Activated T-helper 2 cell treated with anti-CD3 and anti-CD28 coated beads, Interferon-gamma antibody, Interleukin-2, Interleukin-4, amounts not matched to agents 10 μg/mL and 5 μg/mL and 100 μg/mL, durations not matched to agents 14 hours and 24 hours and 36 hours (primary cell): Measurements from ENCODE around the gene SLC6A19. TPM values are rescaled to one million over a fixed set of nuclear protein-coding genes. Genes with fewer than 3 reads are reported as not detected.

Experiments
- DNase-seq: peaks from one replicate; pipeline ENCODE4 v3.0.0; 2021; ENCODE audit warnings: low spot score
- H3K27ac Mint-ChIP-seq: one replicate; pipeline ENCODE4 v1.8.0; 2021; ENCODE audit warnings: mixed read lengths
- H3K27me3 Mint-ChIP-seq: one replicate; pipeline ENCODE4 v1.8.0; 2021; ENCODE audit warnings: low read depth, mixed read lengths
- H3K36me3 Mint-ChIP-seq: one replicate; pipeline ENCODE4 v1.8.0; 2021; ENCODE audit warnings: low read depth, mixed read lengths
- H3K4me1 Mint-ChIP-seq: one replicate; pipeline ENCODE4 v1.8.0; 2021; ENCODE audit warnings: low read depth, mixed read lengths
- H3K4me3 Mint-ChIP-seq: one replicate; pipeline ENCODE4 v1.8.0; 2021; ENCODE audit warnings: low read depth, mild to moderate bottlenecking, moderate library complexity, mixed read lengths
- H3K9me3 Mint-ChIP-seq: one replicate; pipeline ENCODE4 v1.8.0; 2021; ENCODE audit warnings: mixed read lengths
- intact Hi-C: fragments of 100-400 bp; cut with micrococcal nuclease; formaldehyde crosslinking; loops from one replicate; pipeline ENCODE4 v1.15.1; 2023
- total RNA-seq: library from RNA; stranded (reverse); gene quantifications from 2 replicates; pipeline ENCODE4 v1.2.3, GENCODE V29; 2022

Gene SLC6A19
- total RNA-seq, 1 donor from 2014 or later = not detected

DNA sequence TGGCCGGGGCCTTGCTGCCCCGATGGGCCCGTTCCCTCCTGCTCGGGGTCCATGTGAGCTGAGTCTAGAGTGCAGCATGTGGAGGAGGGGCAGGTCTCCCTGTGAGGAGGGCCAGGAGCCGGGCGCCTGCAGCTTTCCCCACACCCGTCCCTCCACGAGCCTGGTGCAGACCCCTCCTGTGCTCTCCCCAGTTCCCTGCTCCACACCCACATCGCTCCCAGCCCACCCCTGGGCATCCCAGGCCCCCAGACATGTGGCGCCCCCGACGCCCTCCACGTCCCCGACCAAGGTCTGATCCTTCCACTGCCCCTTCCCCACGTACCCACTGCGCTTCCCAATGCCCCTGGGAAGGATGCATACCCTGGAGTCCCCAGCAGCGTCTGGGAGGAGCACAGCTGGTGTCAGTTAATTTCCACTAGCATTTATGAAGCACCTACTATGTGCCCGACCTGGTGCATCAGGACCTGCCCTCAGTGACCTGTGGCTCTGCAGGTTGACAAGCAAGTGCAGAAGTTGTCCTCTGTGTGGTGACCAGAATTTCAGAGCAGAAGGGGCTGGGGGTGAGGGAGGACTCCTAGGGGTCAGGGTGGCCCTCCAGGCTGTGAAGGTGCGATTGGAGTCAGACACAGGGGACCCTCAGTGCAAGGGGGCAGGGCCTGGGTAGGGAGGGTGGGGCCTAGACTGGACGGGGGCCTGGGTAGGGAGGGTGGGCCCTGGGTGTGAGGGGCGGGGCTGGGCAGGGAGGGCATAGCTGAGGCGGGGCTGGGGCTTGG lies 13.0 kb downstream of the SLC6A19 start:
- Mint-ChIP-seq H3K27me3 (no peaks in the 10 kb centered on the region), H3K27ac (no peak overlapping the region), H3K9me3 (no peaks in the 10 kb centered on the region), H3K4me1 (no peaks in the 10 kb centered on the region), H3K4me3 (no peak overlapping the region), H3K36me3 (no peaks in the 10 kb centered on the region)
- no peak for DNase-seq
- intact Hi-C loops = no loop called here

DNA sequence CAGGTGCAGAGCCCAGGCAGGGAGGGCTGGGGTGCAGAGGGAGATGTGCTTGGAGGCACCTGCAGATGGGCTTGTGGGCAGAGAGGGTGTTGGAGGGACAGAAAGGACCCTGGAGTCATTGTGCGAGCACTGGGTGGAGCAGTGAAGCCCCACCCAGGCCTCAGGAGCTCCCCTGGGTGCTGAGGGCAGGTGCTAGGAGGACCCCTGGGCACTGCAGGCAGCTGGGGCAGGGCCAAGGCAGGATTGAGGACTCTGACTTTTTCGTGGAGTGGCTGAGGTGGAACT lies 13.5 kb downstream of the SLC6A19 start:
- no peak for DNase-seq
- no peaks in the 10 kb centered on the region for H3K9me3 Mint-ChIP-seq
- no peaks in the 10 kb centered on the region for H3K27me3 Mint-ChIP-seq
- intact Hi-C loops = no loop called here
- H3K36me3 Mint-ChIP-seq = no peaks in the 10 kb centered on the region
- H3K4me1 Mint-ChIP-seq = no peaks in the 10 kb centered on the region
- H3K4me3 Mint-ChIP-seq = no peak overlapping the region
- no peak overlapping the region for H3K27ac Mint-ChIP-seq

DNA sequence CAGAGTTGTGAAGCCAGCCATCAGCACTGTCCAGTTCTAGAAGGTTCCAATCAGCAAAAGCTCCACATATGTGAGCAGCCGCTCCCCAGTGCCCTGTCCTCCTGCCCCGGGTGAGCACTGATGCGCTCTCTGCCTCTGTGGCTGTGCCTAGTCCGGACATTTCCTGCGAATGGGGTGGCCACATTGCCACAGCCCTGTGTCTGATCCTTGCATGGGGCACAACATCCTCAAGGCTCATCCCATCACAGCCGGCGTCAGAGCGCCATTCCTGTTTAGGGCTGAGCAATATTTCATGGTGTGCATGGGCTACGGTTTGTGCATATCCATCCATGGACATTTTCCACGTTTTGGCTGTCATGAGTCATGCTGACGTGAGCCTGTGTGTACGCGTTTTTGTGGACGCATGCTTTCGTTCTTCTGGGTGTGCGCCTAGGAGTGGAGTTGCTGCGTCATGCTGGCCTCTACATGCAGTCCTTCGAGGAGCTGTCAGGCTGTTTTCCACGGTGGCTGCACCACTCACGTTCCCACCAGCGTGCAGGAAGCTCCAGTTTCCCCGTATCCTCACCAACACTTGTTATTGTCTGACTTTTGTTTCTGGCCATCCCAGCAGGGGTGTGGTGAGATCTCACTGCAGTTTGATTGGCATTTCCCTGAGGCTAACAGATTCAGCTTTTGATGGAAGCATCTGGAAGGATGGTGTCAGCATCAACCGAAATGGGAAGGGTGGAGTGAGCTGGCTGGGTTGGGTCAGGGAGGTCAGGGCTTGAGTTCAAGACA lies 14.1 kb downstream of the SLC6A19 start:
- DNase-seq = no peak
- Mint-ChIP-seq H3K27me3 (no peaks in the 10 kb centered on the region), H3K4me1 (no peaks in the 10 kb centered on the region), H3K27ac (no peak overlapping the region), H3K4me3 (no peak overlapping the region), H3K36me3 (no peaks in the 10 kb centered on the region), H3K9me3 (no peaks in the 10 kb centered on the region)
- intact Hi-C loops = no loop called here

DNA sequence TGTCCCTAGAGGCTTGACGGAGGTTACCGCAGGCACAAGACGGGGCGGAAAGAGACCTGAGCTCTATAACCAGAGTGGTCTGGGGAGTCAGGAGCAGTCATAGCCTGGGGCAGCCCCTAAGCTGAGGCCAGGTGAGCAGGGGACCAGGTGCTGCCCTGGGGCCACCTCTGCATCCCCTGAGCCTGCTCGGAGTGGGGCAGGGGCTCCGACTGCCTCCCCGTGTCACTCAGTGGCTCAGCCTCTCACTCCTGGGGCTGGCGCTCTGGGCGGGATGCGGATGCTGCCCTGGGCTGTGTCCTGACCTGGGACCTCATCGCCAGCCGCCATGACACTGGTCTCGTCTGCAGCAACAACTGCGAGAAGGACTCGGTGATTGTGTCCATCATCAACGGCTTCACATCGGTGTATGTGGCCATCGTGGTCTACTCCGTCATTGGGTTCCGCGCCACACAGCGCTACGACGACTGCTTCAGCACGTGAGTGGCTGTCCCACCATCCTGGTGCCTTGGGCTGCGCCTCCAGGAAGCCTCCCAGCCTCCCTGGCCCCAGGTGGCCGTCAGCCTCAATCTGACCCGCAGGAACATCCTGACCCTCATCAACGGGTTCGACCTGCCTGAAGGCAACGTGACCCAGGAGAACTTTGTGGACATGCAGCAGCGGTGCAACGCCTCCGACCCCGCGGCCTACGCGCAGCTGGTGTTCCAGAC lies 15.0 kb downstream of the SLC6A19 start:
- Mint-ChIP-seq H3K27ac (no peak overlapping the region), H3K36me3 (no peaks in the 10 kb centered on the region), H3K4me1 (no peaks in the 10 kb centered on the region), H3K4me3 (no peak overlapping the region), H3K9me3 (no peaks in the 10 kb centered on the region), H3K27me3 (no peaks in the 10 kb centered on the region)
- intact Hi-C loops = no loop called here
- DNase-seq = no peak

DNA sequence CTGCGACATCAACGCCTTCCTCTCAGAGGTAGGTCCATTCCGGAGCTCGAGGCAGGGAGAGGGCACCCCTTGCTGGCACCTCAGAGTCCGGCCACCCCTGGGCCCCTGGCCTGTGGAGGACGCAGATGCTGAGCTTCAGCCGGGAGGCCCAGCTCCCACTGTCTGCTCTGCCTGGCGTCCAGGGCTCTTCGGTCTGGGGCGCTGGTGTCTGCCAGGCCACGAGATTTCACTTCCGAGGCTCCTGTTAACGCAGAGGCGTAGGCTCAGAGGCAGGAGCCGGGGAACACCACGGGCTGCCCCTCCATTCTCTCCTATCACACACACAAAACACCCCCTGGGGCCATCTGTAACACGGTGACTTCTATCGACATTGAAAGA lies 15.5 kb downstream of the SLC6A19 start:
- DNase-seq = no peak
- intact Hi-C loops = no loop called here
- Mint-ChIP-seq H3K27me3 (no peaks in the 10 kb centered on the region), H3K4me3 (no peak overlapping the region), H3K4me1 (no peaks in the 10 kb centered on the region), H3K9me3 (no peaks in the 10 kb centered on the region), H3K27ac (no peak overlapping the region), H3K36me3 (no peaks in the 10 kb centered on the region)

DNA sequence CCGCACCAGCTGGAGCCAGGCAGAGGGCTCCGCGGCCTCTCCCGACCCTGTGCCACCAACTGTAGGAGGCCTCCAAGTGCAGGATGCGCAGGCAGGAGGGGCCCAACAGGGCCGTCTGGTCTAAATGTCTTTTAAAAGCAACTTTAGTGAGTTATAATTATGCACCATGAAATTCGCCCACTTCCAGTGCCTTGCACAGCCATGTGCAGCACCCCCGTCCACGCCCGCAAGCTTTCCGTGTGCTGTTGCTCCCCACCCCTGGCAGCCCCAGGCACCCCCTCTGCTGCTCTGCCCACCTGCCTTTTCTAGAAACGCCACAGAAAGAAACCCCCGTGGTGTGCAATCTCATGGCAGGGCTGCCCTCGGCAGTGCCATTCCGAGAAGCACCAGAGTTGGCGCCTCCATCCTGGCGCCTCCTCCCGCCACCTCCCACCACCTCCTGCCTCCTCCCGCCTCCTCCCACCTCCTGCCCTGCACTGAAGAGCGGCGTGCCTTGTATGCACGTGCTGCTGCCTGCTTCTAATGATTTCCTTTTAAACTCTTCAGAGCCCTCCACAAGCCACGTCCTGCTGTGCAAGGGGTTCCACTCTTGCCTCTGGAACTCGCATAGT lies 16.3 kb downstream of the SLC6A19 start:
- no peaks in the 10 kb centered on the region for H3K4me1 Mint-ChIP-seq
- intact Hi-C loops = no loop called here
- H3K36me3 Mint-ChIP-seq = no peaks in the 10 kb centered on the region
- DNase-seq = no peak
- no peaks in the 10 kb centered on the region for H3K9me3 Mint-ChIP-seq
- no peak overlapping the region for H3K4me3 Mint-ChIP-seq
- no peak overlapping the region for H3K27ac Mint-ChIP-seq
- H3K27me3 Mint-ChIP-seq = no peaks in the 10 kb centered on the region

DNA sequence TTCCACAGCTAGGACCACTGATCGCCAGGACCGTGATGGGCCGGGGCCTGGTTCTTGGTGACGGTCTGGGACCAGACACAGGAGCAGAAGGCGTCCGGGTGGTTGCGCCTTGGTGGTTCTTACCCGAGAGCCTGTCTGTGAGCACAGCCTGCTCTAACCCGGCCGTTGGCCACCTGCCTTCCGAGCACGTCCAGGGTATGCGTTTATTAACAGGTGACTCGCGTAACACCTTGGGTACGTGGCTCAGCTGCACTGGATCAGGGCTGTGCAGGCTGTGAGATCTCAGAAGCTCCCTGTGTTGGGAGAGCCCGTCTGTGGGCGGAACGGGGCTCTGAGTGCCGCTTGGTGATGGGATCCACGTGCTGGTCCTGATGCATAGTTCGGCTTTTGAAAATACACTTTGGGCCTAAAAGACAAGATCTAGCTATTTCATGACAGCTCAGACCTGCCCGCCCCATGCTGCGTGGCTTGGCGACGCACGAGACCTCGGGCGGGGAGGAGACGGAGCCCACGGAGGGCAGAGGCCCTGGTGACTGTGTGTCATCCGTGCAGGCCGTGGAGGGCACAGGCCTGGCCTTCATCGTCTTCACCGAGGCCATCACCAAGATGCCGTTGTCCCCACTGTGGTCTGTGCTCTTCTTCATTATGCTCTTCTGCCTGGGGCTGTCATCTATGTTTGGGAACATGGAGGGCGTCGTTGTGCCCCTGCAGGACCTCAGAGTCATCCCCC lies 17.1 kb downstream of the SLC6A19 start:
- Mint-ChIP-seq H3K9me3 (no peaks in the 10 kb centered on the region), H3K27me3 (no peaks in the 10 kb centered on the region), H3K4me3 (no peak overlapping the region), H3K36me3 (no peaks in the 10 kb centered on the region), H3K4me1 (no peaks in the 10 kb centered on the region), H3K27ac (no peak overlapping the region)
- no peak for DNase-seq
- intact Hi-C loops = no loop called here

DNA sequence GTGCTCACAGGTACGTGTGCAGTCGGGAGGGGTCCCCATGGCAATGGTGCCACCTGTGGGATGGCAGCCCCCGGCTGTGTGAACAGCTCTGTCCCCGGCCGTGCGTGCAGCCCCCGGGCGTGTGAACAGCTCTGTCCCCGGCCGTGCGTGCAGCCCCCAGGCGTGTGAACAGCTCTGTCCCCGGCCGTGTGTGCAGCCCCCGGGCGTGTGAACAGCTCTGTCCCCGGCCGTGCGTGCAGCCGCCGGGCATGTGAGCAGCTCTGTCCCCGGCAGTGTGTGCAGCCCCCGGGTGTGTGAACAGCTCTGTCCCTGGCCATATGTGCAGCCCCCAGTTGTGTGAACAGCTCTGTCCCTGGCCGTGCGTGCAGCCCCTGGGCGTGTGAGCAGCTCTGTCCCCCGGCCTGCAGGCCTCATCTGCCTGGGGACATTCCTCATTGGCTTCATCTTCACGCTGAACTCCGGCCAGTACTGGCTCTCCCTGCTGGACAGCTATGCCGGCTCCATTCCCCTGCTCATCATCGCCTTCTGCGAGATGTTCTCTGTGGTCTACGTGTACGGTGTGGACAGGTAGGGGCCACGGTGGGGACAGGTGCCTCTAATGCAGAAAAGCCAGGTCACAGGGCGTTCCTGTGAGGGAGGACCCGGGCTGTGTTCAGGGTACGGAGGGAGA lies 17.8 kb downstream of the SLC6A19 start:
- no peaks in the 10 kb centered on the region for H3K9me3 Mint-ChIP-seq
- no peak for DNase-seq
- H3K27me3 Mint-ChIP-seq = no peaks in the 10 kb centered on the region
- H3K4me1 Mint-ChIP-seq = no peaks in the 10 kb centered on the region
- no peaks in the 10 kb centered on the region for H3K36me3 Mint-ChIP-seq
- intact Hi-C loops = no loop called here
- no peak overlapping the region for H3K27ac Mint-ChIP-seq
- no peak overlapping the region for H3K4me3 Mint-ChIP-seq

DNA sequence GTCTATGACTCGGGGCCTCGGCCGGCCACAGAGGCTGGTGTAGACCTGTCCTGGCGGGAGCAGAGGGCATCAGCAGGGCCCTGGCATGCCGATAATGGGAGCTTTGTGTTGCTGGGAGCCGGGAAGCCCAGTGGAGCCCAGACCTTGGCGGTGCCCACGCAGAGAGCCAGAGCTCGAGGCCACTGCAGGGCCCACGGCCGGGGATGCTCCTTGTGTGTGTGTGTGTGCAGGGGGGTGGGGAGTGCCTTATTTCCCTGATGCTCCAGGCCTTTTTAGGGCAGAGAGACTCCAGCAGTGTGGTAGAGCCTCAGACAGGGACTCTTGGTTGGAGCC lies 18.3 kb downstream of the SLC6A19 start:
- no peaks in the 10 kb centered on the region for H3K9me3 Mint-ChIP-seq
- intact Hi-C loops = no loop called here
- no peak overlapping the region for H3K4me3 Mint-ChIP-seq
- H3K27me3 Mint-ChIP-seq = no peaks in the 10 kb centered on the region
- DNase-seq = no peak
- no peaks in the 10 kb centered on the region for H3K4me1 Mint-ChIP-seq
- H3K27ac Mint-ChIP-seq = no peak overlapping the region
- no peaks in the 10 kb centered on the region for H3K36me3 Mint-ChIP-seq

DNA sequence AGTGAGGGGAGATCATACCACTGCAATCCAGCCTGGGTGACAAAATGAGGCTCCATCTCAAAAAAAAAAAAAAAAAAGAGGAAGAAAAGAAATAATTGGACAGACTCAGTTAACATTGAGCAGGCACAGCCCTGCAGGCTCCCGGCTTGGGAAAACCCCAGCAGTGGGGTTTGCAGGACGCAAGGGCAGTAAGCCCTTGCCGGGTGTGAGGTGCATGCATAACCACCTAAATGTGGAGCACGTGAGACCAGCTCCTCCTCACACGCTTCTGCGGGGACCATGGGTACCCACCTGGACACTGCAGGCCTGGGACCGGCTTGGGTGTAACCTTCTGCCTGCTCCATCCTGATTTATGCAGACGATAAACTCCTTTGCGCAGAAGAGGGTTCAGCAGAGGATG lies 19.0 kb downstream of the SLC6A19 start:
- Mint-ChIP-seq H3K27me3 (no peaks in the 10 kb centered on the region), H3K4me3 (no peak overlapping the region), H3K36me3 (no peaks in the 10 kb centered on the region), H3K27ac (no peak overlapping the region), H3K4me1 (no peaks in the 10 kb centered on the region), H3K9me3 (no peaks in the 10 kb centered on the region)
- DNase-seq = no peak
- intact Hi-C loops = no loop called here

DNA sequence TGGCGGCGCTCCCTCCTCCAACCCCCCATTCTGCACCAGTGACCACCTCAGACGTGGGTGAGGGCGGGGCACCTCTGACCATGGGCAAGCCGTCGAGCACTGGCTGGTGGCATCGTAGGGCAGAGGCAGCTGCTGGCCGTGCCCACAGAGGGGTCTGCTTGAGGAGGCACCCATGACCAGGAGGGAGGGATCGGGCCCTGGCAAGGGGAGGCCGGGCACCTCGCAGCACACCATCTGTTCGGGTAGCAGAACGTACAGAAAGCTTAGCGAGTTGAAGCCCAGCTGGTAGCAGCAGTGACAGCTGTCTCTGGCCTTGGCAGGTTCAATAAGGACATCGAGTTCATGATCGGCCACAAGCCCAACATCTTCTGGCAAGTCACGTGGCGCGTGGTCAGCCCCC lies 19.4 kb downstream of the SLC6A19 start:
- no peak overlapping the region for H3K4me3 Mint-ChIP-seq
- no peaks in the 10 kb centered on the region for H3K36me3 Mint-ChIP-seq
- no peak for DNase-seq
- no peaks in the 10 kb centered on the region for H3K4me1 Mint-ChIP-seq
- no peaks in the 10 kb centered on the region for H3K9me3 Mint-ChIP-seq
- H3K27ac Mint-ChIP-seq = no peak overlapping the region
- intact Hi-C loops = no loop called here
- H3K27me3 Mint-ChIP-seq = no peaks in the 10 kb centered on the region

DNA sequence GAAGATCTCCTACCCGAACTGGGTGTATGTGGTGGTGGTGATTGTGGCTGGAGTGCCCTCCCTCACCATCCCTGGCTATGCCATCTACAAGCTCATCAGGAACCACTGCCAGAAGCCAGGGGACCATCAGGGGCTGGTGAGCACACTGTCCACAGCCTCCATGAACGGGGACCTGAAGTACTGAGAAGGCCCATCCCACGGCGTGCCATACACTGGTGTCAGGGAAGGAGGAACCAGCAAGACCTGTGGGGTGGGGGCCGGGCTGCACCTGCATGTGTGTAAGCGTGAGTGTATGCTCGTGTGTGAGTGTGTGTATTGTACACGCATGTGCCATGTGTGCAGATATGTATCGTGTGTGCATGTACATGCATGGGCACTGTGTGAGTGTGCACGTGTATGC lies 20.3 kb downstream of the SLC6A19 start:
- Mint-ChIP-seq H3K4me3 (no peak overlapping the region), H3K27me3 (no peaks in the 10 kb centered on the region), H3K4me1 (no peaks in the 10 kb centered on the region), H3K36me3 (no peaks in the 10 kb centered on the region), H3K27ac (no peak overlapping the region), H3K9me3 (no peaks in the 10 kb centered on the region)
- no peak for DNase-seq
- intact Hi-C loops = no loop called here
